Ascending aorta (tissue), 2 donors: ENCODE results near the gene UQCR10. TPM values are rescaled to one million over a fixed set of nuclear protein-coding genes. Genes with fewer than 3 reads are reported as not detected.

Experiments used
- DNase-seq, 2 donors: peaks; one replicate each; pipeline ENCODE4 v3.0.0-alpha.2; 2019; ENCODE audit warnings: low spot score in 2 of 2
- H3K27ac ChIP-seq, 2 donors: fragments of 200-600 bp; sonication (generic); one replicate each; pipeline ENCODE4 v1.5.1; 2016 to 2017; ENCODE audit warnings: mild to moderate bottlenecking in 1 of 2
- H3K27me3 ChIP-seq: fragments of 200-600 bp; sonication (generic); one replicate; pipeline ENCODE4 v1.5.1; 2017
- H3K36me3 ChIP-seq, 2 donors: fragments of 200-600 bp; sonication (generic); one replicate each; pipeline ENCODE4 v1.5.1; 2016
- H3K4me1 ChIP-seq, 2 donors: fragments of 200-600 bp; sonication (generic); one replicate each; pipeline ENCODE4 v1.5.1; 2016 to 2017; ENCODE audit warnings: mild to moderate bottlenecking in 1 of 2
- H3K4me3 ChIP-seq, 2 donors: fragments of 200-600 bp; sonication (generic); one replicate each; pipeline ENCODE4 v1.5.1; 2016 to 2017; ENCODE audit warnings: mild to moderate bottlenecking in 1 of 2
- H3K9me3 ChIP-seq, 2 donors: fragments of 200-600 bp; sonication (generic); one replicate each; pipeline ENCODE4 v1.5.1; 2016
- intact Hi-C: fragments of 100-400 bp; cut with DNase I; formaldehyde crosslinking; loops from one replicate; pipeline ENCODE4 v1.15.1; 2023
- total RNA-seq: library from RNA; depleted of rRNA; stranded (reverse); fragments of >200 nt; gene quantifications from one replicate; pipeline ENCODE4 v1.1.0, GENCODE V29; 2016
- TF ChIP-seq, protein P1 (sequence below), 3 experiments: fragments of 200-600 bp in 2 of 3; fragments of 450-650 bp in 1 of 3; sonication (generic) in 2 of 3; IDR thresholded peaks; one replicate each; pipeline ENCODE4 v1.5.1; 2016 to 2019; ENCODE audit warnings: antibody characterized with exemption in 3 of 3, mild to moderate bottlenecking in 1 of 3, moderate library complexity in 1 of 3

The UQCR10 gene
- total RNA-seq, 1 donor from 2014 or later, result 66.8 TPM

GRCh38 chr22:29798318-29798717 lies 31.1 kb downstream of the UQCR10 start:
- Histone ChIP-seq H3K4me1 (peaks cover 0 to 11% of the 10 kb centered on the region in 2 donors), H3K27me3 (no peaks in the 10 kb centered on the region), H3K4me3 (peak overlapping the region in 1 of 2 donors; percentile 14), H3K27ac (peak overlapping the region in 1 of 2 donors; percentile 51), H3K36me3 (peaks cover 56 to 66% of the 10 kb centered on the region in 2 donors), H3K9me3 (no peaks in the 10 kb centered on the region)
- no peak for DNase-seq
- intact Hi-C loops, result no loop called here
- TF ChIP-seq, protein P1, sequence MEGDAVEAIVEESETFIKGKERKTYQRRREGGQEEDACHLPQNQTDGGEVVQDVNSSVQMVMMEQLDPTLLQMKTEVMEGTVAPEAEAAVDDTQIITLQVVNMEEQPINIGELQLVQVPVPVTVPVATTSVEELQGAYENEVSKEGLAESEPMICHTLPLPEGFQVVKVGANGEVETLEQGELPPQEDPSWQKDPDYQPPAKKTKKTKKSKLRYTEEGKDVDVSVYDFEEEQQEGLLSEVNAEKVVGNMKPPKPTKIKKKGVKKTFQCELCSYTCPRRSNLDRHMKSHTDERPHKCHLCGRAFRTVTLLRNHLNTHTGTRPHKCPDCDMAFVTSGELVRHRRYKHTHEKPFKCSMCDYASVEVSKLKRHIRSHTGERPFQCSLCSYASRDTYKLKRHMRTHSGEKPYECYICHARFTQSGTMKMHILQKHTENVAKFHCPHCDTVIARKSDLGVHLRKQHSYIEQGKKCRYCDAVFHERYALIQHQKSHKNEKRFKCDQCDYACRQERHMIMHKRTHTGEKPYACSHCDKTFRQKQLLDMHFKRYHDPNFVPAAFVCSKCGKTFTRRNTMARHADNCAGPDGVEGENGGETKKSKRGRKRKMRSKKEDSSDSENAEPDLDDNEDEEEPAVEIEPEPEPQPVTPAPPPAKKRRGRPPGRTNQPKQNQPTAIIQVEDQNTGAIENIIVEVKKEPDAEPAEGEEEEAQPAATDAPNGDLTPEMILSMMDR (IDR thresholded peaks at IDR 0.05), result no peak

DNA sequence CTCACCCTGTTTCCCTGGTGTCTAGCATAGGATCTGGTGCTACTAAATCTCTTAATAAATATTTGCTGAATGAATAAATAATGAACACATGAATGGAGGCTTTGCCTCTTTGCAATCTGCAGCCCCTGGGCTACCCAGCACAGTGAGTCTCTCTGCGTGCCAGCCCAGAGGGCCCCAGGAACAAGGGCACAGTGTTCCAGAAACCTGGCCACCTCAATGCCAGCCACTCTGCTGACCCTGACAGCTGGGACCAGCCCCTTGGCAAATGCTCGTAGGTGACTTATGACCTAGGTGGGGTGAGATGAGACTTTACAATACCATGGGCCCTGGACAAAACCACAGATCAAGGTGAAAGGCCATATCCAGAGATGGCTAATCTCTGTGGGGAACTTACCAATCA lies 31.6 kb downstream of the UQCR10 start:
- Histone ChIP-seq H3K4me1 (peaks cover 0 to 11% of the 10 kb centered on the region in 2 donors), H3K4me3 (peak overlapping the region in 1 of 2 donors; percentile 14), H3K27me3 (no peaks in the 10 kb centered on the region), H3K36me3 (peaks cover 56 to 66% of the 10 kb centered on the region in 2 donors), H3K27ac (peak overlapping the region; percentile 51 to 55), H3K9me3 (no peaks in the 10 kb centered on the region)
- intact Hi-C loops, result loop anchor here (1.0 kb wide), 1 partner anchor 32 kb away; the partner anchor contains the start of genes UQCR10 and ZMAT5
- DNase-seq, result no peak
- TF ChIP-seq, protein P1 (IDR thresholded peaks at IDR 0.05), result no peak

GRCh38 chr22:29799217-29799680 lies 32.1 kb downstream of the UQCR10 start:
- no peaks in the 10 kb centered on the region for H3K9me3 ChIP-seq
- peak overlapping the region; percentile 51 to 62 for H3K27ac ChIP-seq
- TF ChIP-seq, protein P1 (IDR thresholded peaks at IDR 0.05), result no peak
- intact Hi-C loops, result loop anchor here (1.0 kb wide), 1 partner anchor 32 kb away; the partner anchor contains the start of genes UQCR10 and ZMAT5
- H3K4me1 ChIP-seq, result peaks cover 0 to 11% of the 10 kb centered on the region in 2 donors
- H3K36me3 ChIP-seq, result peaks cover 54 to 70% of the 10 kb centered on the region in 2 donors
- no peaks in the 10 kb centered on the region for H3K27me3 ChIP-seq
- peak; percentile 76 to 92 for DNase-seq
- peak overlapping the region in 1 of 2 donors; percentile 14 for H3K4me3 ChIP-seq

DNA sequence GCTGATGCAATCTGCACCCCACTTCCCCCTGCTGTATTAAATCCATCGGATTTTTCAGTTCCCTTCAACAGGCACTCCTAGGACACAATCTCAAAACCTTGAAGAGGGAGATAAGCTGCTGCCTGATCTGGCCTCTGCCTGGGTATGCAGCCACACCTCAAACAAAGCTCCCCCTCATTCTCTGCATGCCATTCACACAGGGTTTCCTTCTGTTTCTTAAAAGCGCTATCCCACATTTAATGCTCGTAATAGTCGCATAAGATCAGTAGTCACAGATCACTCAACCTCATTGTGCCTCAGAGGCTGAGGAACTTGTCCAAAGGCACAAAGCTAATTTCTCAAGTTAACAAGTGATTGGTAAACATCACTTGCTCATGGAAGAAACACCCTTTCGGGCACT lies 34.0 kb downstream of the UQCR10 start:
- no peaks in the 10 kb centered on the region for H3K9me3 ChIP-seq
- no peaks in the 10 kb centered on the region for H3K27me3 ChIP-seq
- no peak overlapping the region for H3K4me3 ChIP-seq
- peaks cover 67 to 80% of the 10 kb centered on the region in 2 donors for H3K36me3 ChIP-seq
- H3K4me1 ChIP-seq, result peaks cover 0 to 11% of the 10 kb centered on the region in 2 donors
- no peak for DNase-seq
- no peak overlapping the region for H3K27ac ChIP-seq
- intact Hi-C loops, result no loop called here
- TF ChIP-seq, protein P1 (IDR thresholded peaks at IDR 0.05), result no peak

- TF ChIP-seq, protein P1 (IDR thresholded peaks at IDR 0.05), result no peak
- H3K27me3 ChIP-seq, result no peaks in the 10 kb centered on the region
- no peaks in the 10 kb centered on the region for H3K9me3 ChIP-seq
- no peak overlapping the region for H3K4me3 ChIP-seq
- H3K36me3 ChIP-seq, result peaks cover 71 to 84% of the 10 kb centered on the region in 2 donors
- H3K27ac ChIP-seq, result no peak overlapping the region
- peaks cover 0 to 11% of the 10 kb centered on the region in 2 donors for H3K4me1 ChIP-seq
- DNase-seq, result no peak
- intact Hi-C loops, result no loop called here
Measured at GRCh38 chr22:29801796-29802195, 34.6 kb downstream of the UQCR10 start.
